ENCODE results near the gene FUOM. TPM values are rescaled to one million over a fixed set of nuclear protein-coding genes. Genes with fewer than 3 reads are reported as not detected.

The FUOM gene
- total and polyA plus RNA-seq, 9 of the 15 experiments (the other 6 are each of a cell fraction or from before 2014, with no cell fraction given) = 1.8 to 96.1 (median 27.0) TPM

DNA sequence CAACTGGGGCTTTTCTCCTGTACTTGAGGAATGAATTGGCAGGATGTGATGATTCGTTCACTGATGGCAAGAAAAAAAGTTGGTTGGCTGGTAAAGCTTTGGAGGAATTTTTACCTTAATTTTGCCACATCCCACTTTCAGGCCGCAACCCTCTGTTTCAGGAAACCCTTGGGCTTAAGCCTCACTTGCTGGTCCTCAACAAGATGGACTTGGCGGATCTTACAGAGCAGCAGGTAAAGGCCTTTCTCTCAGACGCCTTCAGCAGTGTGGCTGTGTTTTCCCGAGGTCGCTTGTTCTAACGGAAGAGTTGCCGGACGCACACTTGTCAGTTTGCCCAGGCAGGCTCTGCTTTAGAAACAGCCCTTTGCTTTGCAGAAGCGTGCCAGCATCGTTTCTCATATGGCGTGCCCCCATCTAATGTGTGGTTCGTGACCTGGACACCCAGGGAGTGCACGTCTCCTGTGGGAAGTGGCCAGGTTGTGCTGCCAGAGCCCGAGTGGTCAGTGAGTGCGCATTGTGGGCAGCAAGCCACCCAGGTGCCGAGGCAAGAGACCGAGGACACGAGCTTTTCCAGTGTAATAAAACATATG, 38.3 kb upstream of the FUOM start:
- peak overlapping the region; percentile 87; the same call in 1 of the 2 replicates for H3K4me2 ChIP-seq (ENCODE audit: insufficient read depth, low read length)
- no peaks in the 10 kb centered on the region for H3K9me1 ChIP-seq (ENCODE audit: control insufficient read depth, insufficient read depth, low read length)
- FAIRE-seq = no peak
- ChIA-PET POLR2A (interaction anchor here (0.6 kb wide), 1 partner anchor 346 kb away, joined by 4 read pairs; no protein-coding TSS in a partner anchor), CTCF (ENCODE audit: low intra/inter-chr PET ratio) (no interaction called here)
- no peaks in the 10 kb centered on the region for H3K9me3 ChIP-seq (replicated peaks; ENCODE audit: control insufficient read depth, insufficient read depth, low read depth, low read length)
- no peak overlapping the region for H3K27ac ChIP-seq (ENCODE audit: extremely low read depth, low read depth, low read length)
- no peak overlapping the region; the same call in 1 of the 2 replicates for H2AFZ ChIP-seq (ENCODE audit: low read depth, low read length)
- intact Hi-C loops (cut with micrococcal nuclease) (loop anchor here (10.0 kb wide), 1 partner anchor 71 kb away; no protein-coding TSS in a partner anchor), in situ Hi-C loops (cut with MboI) (no loop called here)
- H3K79me2 ChIP-seq (ENCODE audit: control insufficient read depth, insufficient read depth, low read length) = peaks cover 20% of the 10 kb centered on the region
- H3K27me3 ChIP-seq (ENCODE audit: control insufficient read depth in 2 of 2, insufficient read depth in 2 of 2, low read length in 2 of 2) = no peaks in the 10 kb centered on the region
- H3K9ac ChIP-seq (ENCODE audit: insufficient read depth in 1 of 2, low read depth in 2 of 2, low read length in 2 of 2) = peak overlapping the region; percentile 37 to 99; a peak in 3 of 4 replicates
- no peak overlapping the region for H3K4me3 ChIP-seq
- no peak for ATAC-seq
- no peaks in the 10 kb centered on the region for H4K20me1 ChIP-seq (replicated peaks; ENCODE audit: control insufficient read depth, insufficient read depth, low read length)
- no TSS peak for BruUV-seq (replicated peaks)
- 97% methylated on average over 15 of the region's 19 CpGs for WGBS (ENCODE audit: insufficient coverage, low coverage, missing lambda C conversion rate)
- no peak for DNase-seq (ENCODE audit: extremely low read depth in 1 of 4, low spot score in 3 of 4)
- H3K36me3 ChIP-seq (ENCODE audit: control insufficient read depth, insufficient read depth, low read length) = peaks cover 31% of the 10 kb centered on the region; the same call in 1 of the 3 replicates
- peaks cover 6 to 46% of the 10 kb centered on the region in 2 experiments; a peak in 4 of 5 replicates for H3K4me1 ChIP-seq (replicated peaks in 1 of 2; ENCODE audit: control insufficient read depth in 2 of 2, insufficient read depth in 2 of 2, low read length in 2 of 2)
- no peak for TF ChIP-seq SNAPC5 (CRISPR knock-in tag; IDR thresholded peaks at IDR 0.05)
- no peak for TF ChIP-seq ARID2 (IDR thresholded peaks at IDR 0.05)
- no peak for TF ChIP-seq MTF1 (CRISPR knock-in tag; IDR thresholded peaks at IDR 0.05; ENCODE audit: borderline replicate concordance)
- TF ChIP-seq, protein P1, sequence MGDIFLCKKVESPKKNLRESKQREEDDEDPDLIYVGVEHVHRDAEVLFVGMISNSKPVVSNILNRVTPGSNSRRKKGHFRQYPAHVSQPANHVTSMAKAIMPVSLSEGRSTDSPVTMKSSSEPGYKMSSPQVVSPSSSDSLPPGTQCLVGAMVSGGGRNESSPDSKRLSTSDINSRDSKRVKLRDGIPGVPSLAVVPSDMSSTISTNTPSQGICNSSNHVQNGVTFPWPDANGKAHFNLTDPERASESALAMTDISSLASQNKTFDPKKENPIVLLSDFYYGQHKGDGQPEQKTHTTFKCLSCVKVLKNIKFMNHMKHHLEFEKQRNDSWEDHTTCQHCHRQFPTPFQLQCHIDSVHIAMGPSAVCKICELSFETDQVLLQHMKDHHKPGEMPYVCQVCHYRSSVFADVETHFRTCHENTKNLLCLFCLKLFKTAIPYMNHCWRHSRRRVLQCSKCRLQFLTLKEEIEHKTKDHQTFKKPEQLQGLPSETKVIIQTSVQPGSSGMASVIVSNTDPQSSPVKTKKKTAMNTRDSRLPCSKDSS (IDR thresholded peaks at IDR 0.05; ENCODE audit: low read depth, partially characterized antibody) = no peak
- no peak for TF ChIP-seq HMGN3 (IDR thresholded peaks at IDR 0.05; ENCODE audit: borderline replicate concordance, extremely low read depth, insufficient read length, low read depth, low read length)
- no peak for TF ChIP-seq KAT7 (CRISPR knock-in tag; IDR thresholded peaks at IDR 0.05; ENCODE audit: borderline replicate concordance)
- no peak for TF ChIP-seq HDAC3 (IDR thresholded peaks at IDR 0.05; ENCODE audit: borderline replicate concordance, partially characterized antibody)
- no peak for TF ChIP-seq DDX20 (tag; IDR thresholded peaks at IDR 0.05; ENCODE audit: low read depth)
- TF ChIP-seq MEF2D (tag; conservative IDR thresholded peaks at IDR 0.05; ENCODE audit: low read depth) = no peak
- no peak for TF ChIP-seq GTF3C2 (IDR thresholded peaks at IDR 0.05; ENCODE audit: borderline replicate concordance, extremely low read depth, insufficient read length)
- TF ChIP-seq E2F4 (CRISPR knock-in tag; IDR thresholded peaks at IDR 0.05; ENCODE audit: low read depth) = no peak
- TF ChIP-seq CTCFL (IDR thresholded peaks at IDR 0.05; ENCODE audit: borderline replicate concordance, insufficient read depth, low read depth, low read length, poor library complexity, severe bottlenecking) = no peak

All from K562 (cell line).